Muscle of back (tissue), 11 donors: ENCODE measurements around the gene ACCSL. TPM values are rescaled to one million over a fixed set of nuclear protein-coding genes. Genes with fewer than 3 reads are reported as not detected.

Experiments used
- DNase-seq, 3 donors: peaks; one replicate each; pipeline versions ENCODE4 v3.0.0 to v3.0.0-alpha.2; 2013
- polyA plus RNA-seq, 10 donors: library from polyadenylated mRNA; unstranded; fragments of 120-200 nt; gene quantifications; one replicate each; pipeline ENCODE4 v1.2.1, GENCODE V29; 2013; ENCODE audit not compliant: insufficient read length in 10 of 10

Gene ACCSL
- polyA plus RNA-seq, 10 donors = not detected

DNA sequence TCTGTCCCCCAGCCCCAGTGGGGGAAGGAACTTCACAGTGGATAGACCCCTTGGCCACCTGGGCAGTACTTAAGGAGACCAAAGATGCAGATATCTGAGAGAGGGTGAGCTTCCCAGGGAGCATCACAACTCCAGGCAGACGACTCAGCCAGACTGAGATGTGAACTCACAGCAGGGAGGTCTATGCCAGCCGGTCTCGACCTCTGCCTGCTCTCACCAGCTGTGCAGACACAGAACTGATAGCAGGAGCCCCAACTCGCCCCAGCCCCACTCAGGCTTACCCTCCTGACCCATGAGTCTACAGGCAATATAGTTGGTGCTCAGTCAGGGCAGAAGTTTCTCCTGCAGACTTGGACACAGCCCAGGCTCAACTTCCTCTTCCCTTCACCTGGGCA lies 29.7 kb upstream of the ACCSL start:
- no peak for DNase-seq

DNA sequence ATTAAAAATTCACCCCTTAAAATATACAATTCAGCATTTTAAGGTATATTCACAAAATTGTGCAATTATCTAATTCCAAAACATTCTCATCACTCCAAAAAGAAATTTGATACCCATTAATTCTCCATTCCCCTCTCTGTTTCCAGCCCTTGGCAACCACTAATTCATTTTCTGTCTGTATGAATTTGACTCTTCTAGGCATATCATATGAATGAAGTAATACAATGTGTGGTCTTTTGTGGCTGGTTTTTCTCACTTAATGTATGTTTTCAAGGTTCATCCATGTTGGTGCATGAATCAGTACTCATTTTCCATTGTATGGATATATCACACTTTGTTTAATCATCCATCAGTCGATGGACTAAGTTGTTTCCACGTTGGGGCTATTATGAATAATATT lies 29.0 kb upstream of the ACCSL start:
- DNase-seq = no peak

GRCh38 chr11:44024977-44025376 lies 22.8 kb upstream of the ACCSL start:
- DNase-seq = no peak

GRCh38 chr11:44025727-44026126 lies 22.1 kb upstream of the ACCSL start:
- no peak for DNase-seq

- no peak for DNase-seq
Measured at GRCh38 chr11:44028401-44028800, 19.4 kb upstream of the ACCSL start.

- DNase-seq = no peak
Measured at GRCh38 chr11:44028816-44029506, 18.8 kb upstream of the ACCSL start.

GRCh38 chr11:44029507-44029845 lies 18.3 kb upstream of the ACCSL start:
- DNase-seq = no peak

DNA sequence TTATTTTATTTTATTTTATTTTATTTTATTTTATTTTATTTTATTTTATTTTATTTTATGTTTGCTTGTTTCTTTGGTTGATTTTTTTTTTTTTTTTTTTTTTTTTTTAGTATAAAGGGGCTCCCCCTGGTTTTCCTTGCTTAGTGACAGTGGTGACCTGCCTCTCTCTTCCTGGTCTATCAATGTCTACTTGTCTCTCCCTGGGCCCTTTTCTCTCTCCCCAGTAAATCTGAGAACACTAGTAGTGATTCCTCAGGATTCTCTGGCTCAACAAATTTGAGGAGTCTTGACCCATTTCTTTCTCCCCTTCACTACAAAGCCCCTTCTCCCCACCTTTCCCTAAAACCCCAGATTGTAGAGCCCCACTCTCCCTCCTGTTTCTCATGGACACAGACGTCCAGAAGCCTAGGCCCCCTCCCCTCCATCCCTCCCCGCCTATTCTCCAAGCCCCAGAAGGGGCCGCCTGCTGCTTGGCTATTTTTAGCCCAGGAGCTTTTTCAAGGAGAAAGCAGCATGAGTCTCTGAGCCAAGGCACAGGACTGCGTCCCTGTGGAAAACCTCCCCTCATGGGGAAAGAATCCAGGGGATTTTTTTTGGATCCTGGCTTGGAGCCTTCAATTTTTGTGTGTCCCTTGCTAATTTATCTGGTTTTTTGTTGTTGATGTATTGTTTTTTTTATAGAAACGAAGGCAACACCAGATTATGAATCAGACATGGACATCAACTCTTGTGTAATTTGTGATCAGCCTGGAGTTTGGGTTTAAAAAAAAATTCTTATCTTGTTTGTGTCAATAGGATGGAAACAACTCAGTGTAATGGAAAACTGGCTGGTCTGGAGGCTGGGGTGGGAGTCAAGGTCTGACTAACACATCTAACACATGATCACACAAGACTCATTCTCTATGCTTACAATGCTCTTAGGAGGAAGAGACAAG lies 17.5 kb upstream of the ACCSL start:
- peak; percentile 47 to 58 (median 53) for DNase-seq

GRCh38 chr11:44030996-44031395 lies 16.8 kb upstream of the ACCSL start:
- DNase-seq = no peak

DNA sequence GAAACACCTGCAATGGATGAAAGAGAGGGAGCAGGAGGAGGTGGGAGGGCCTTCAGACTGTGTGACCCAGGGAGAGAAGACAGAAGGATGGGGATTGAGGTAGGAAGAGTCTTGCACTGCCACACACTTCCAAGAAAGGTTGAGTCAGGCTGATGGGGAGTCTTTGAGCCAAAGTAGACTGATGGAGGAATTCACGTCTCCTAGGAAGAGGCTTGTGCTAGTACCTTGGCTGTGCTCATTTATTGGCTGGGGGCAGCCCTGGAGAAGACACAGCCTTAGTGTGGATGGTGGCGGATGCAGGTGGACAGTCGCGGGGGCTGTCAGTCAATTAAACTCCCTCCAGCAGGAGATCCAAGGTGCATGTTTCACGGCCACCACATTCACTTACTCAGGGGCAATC lies 16.2 kb upstream of the ACCSL start:
- no peak for DNase-seq

GRCh38 chr11:44032299-44033085 lies 15.3 kb upstream of the ACCSL start:
- peak in 1 of 3 donors; percentile 53 for DNase-seq

GRCh38 chr11:44033411-44033850 lies 14.3 kb upstream of the ACCSL start:
- no peak for DNase-seq

DNA sequence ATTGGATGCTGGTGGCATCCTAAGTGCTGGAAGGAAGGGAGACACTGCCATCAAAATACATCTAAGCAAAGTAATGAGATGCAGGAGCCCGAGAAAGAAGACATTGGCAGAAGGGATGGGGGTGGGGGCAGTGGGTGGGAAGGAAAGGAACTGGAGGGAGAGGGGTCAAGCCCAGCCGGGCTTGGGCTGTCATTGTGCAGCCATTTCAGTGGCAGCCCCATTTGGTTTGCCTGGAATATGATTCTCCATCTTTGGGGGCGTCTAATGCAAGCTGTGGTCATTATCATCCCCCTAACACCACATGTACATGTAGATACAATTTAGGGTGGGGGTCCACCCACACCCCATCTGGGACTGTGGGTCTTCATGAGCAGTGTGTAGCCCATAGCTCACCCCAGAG lies 13.9 kb upstream of the ACCSL start:
- DNase-seq = no peak

- no peak for DNase-seq
Measured at GRCh38 chr11:44034639-44035038, 13.1 kb upstream of the ACCSL start.

DNA sequence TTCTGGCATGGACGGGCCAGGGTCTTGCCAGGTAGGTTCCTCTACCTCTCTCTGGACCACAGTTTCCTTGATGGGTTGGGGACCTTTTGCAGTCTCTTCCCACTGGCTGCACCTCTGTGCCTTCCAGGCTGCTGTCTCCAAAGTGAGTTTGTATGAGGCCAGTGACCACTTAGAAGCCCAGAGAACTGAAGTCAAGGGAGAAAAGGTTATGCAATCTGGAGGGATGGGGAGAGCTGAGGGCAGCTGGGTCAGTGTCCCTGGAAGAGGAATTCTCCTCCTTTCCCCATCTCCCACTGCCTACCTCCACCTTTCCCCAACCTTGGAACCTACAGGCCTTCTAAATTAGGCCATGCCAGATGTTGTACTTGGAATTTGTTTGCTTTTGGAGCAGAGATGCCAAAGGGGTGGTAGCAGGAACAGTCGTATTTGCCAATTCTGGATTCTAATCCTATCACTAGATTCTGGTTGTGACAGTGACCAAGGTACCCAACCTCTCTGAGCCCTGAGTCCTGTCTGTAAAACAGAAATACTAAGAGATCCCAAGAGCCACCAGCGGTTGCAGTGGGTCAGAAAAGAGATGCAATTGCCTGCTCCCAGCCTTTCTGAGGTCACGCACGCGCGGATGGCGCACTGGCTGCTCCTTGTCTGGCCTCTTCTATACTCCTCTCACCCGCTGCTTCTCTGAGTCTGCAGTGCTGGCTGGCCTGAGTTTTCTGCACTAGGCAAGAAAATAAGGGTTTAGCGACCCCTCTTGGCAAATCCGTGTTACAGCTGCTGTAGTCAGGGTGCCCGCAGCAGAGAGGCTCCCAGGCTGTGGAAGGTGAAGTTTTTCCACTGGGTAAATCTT lies 10.7 kb upstream of the ACCSL start:
- peak; percentile 81 to 90 (median 86) for DNase-seq

GRCh38 chr11:44037658-44037998 lies 10.2 kb upstream of the ACCSL start:
- DNase-seq = no peak

DNA sequence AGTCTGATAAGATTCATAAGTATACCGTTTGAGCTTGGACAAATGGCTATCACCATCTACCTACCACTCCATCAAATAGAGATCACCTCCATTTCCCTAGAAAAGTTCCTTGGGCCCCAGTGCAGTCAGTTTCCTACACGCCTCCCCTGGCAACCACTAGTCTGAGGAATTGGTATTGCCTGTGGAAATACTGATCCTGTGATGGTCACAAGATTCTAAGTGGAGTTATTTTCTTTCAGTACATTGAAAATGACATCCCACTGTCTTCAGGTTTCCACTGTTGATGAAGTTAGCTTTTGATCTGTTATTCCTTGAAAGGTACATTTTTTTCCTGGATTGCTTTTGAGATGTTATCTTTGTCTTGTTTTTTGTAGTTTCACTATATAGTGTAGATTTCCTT lies 4.6 kb upstream of the ACCSL start:
- DNase-seq = no peak

- no peak for DNase-seq
Measured at GRCh38 chr11:44046182-44046581, 1.6 kb upstream of the ACCSL start.

DNA sequence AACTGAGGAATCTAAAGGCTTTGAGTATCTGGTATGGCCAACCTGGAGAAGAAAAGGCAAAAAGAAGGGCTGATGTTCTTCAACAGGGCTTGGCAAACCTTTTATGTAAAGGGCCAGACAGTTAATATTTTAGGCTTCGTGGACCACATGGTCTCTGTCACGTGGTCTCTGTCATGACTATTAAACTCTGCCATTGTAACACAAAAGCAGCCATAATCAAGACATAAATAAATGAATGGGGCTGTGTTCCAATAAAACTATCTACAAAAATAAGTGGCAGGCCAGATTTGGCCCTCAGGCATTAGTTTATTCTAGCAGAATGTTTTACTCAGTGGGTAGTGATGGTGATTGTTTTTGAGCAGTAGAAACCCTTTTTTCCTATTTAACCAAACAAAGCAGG lies 483 bp upstream of the ACCSL start:
- DNase-seq = no peak

GRCh38 chr11:44049832-44050231 lies 2.1 kb downstream of the ACCSL start:
- no peak for DNase-seq

GRCh38 chr11:44051171-44051570 lies 3.4 kb downstream of the ACCSL start:
- DNase-seq = no peak

GRCh38 chr11:44057340-44057739 lies 9.6 kb downstream of the ACCSL start:
- DNase-seq = no peak
